DMS153 (cell line): ENCODE data around the gene TSPAN16.

Experiments
- DNase-seq: peaks from one replicate; lab custom pipeline; 2025; lab: John Stamatoyannopoulos, UW

Gene TSPAN16

DNA sequence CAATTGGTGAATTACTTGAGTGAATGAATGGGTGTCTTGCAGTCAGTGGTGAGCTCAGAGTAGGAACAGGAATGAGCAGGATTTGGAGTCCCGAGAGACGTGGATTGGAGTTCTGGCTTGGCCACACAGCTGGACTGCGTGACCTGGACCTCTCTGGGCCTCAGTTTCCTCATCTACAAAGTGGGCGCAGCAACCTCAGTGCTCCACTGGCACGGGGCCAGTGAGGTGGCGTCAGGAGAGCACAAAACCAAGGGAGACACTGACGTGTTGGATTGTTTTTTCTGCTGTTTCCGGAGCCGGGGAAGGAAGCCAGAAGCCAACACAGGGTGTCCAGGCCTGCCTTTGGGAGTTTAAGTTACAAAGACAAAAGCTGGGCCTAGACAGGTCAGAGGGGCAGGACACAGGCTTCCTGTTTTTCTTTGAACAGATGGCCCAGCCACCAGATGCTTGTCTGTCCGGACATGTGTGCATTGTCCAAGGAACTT lies 27.1 kb upstream of the TSPAN16 start:
- no peak for DNase-seq

DNA sequence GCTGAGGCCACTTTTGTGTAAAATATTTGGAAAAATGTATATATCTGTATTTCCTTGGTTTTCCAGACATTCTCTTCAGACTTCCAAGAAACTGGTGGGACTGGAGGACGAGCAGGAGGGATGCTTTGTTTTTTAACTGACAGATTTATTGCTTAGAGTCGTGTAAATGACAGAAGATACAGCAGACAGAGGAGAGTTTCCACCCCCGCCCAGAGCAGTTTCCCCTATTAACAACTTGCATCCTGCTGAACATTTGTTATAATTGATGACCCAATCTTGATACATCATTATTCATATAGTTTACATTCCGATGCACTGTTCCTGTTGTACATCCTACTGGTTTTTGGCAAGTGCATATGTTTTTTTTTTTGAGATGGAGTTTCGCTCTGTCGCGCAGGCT lies 26.6 kb upstream of the TSPAN16 start:
- no peak for DNase-seq

DNA sequence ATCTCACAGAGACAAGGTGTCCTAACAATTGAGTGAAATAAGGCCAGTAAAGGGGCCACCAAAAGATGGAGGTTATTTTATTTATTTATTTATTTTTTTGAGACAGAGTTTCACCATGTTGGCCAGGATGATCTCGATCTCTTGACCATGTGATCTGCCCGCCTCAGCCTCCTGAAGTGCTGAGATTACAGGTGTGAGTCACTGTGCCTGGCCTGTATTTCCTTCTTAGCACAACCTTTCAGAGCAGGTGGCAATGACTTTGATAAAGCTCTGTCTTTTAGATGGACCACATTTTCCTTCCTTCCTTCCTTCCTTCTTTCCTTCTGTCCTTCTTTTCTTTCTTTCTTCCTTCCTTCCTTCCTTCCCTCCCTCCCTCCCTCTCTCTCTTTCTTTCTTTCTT lies 22.7 kb upstream of the TSPAN16 start:
- DNase-seq: no peak

DNA sequence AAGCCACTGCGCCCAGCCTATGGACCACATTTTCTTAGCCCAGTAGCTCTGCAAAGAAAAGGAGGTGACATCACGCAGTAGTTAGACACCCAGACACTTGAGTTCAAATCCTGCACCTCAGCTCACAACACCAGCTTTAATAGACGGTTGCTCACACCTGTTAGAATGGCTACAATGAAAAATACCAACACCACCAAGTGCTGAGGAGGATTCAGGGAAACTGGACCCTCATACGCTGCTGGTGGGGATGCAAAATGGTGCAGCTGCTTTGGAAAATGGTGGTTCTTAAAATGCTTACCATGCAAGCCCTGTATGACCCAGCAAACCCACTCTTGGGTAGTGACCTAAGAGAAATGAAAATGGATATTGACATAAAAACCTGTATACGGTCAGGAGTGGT lies 22.0 kb upstream of the TSPAN16 start:
- no peak for DNase-seq

DNA sequence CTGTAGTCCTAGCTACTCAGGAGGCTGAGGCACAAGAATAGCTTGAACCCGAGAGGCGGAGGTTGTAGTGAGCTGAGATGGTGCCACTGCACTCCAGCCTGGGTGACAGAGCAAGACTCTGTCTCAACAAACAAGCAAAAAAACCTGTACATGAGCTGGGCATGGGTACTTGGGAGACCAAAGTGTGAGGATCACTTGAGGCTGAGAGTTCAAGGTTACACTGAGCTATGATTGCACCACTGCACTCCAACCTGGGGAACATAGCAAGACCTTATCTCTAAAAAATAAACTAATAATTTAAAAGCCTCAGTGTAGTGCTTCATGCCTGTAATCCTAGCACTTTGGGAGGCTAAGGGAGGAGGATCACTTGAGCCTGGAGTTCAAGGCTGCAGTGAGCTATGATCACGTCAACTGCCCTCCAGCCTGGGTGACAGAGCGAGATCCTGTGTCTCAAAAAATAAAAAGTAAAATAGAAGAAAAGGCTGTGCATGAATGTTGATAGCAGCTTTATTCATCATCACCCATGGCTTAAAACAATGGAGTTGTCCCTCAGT lies 21.4 kb upstream of the TSPAN16 start:
- DNase-seq: no peak

DNA sequence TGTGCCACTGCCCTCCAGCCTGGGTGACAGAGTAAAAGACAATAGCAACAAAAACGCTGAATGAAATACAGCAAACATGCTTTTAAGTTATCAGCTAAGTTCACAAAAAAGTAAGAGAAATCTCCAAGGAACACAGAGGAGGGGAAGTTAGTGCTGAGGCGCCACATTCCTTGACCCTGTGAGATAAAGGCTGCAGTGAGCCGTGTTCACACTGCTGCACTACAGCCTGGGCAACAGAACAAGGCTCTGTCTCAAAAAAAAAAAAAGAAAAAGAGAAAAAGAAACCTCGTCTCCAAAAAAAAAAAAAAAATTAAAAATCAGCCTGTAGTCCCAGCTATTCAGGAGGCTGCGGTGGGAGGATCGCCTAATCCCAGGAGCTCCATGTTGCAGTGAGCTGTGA lies 17.3 kb upstream of the TSPAN16 start:
- DNase-seq: no peak

DNA sequence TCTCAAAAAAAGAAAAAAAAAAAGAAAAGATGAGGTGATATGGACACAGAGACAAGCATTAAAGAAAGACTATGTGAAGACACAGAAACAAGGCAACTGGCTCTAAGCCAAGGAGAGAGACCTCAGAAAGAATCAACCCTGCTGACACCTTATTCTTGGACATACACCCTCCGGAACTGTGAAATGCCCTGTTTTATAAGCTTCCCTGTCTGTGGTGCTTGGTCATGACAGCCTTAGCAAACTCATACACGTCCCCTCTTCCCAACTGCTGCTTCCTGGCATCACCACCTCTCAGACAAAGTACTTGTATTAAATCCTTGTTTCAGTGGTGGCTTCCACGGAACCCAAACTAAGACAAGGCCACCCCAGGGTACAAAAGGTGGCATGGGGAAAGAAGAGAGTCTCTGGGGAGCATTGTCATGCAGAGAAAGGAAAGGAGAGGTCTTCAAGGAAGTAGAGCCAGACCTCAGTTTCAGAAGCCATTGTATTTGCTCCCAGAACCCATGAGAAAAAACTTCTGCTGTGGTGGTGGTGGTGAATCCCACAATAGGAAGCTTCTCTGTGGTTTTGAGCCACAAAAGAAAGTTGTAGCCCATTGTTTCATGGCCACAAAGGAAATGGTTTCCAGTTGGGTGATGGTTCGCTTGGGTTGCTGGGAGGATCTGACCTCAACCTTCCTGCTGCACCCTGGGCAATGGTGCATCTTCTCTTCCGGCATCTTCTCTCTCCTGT lies 16.3 kb upstream of the TSPAN16 start:
- no peak for DNase-seq

DNA sequence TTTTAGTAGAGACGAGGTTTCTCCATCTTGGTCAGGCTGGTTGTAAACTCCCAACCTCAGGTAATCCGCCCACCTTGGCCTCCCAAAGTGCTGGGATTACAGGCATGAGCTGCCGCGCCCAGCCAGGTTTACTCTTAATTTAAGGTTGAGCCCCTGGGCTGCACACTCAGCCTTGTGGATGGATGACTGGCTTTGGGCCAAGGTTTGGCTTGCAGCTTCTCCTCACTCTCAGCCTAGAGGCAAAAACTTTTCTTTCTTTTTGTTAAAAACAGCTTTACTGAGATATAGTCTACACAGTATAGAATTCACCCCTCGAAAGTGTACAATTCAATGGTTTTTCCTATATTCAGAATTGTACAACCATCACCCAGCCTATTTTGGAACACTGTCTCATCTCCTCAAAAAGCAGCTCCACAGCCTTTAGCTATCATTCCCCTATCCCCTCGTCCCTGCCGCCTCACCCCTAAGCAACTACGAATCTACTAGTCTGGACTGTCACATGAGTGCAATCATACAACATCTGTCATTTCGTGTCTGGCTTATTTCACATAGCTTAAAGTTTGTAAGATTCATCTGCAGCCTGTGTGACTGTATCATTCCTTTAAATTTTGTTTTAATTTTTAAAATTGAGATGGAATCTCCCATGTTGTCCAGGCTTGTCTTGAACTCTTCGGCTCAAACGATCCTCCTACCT lies 14.5 kb upstream of the TSPAN16 start:
- no peak for DNase-seq

DNA sequence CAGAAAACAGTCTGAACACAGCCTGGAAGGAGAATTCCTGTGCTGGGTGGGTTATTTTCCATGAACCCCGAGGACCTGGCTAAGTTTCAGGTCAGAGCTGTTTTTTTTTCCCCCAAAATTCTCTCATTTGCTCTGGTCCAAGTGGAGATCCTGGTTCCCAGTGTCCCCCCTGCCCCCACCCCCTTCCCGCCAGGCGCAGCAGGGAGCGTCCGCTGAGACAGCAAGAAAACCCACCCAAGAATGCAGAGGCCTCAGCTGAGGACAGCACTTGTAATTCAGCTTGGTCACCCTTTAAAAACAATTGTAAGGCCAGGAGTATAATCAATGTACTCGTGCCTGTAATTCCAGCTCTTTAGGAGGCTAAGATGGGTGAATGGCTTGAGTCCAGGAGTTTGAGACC lies 11.4 kb upstream of the TSPAN16 start:
- no peak for DNase-seq

DNA sequence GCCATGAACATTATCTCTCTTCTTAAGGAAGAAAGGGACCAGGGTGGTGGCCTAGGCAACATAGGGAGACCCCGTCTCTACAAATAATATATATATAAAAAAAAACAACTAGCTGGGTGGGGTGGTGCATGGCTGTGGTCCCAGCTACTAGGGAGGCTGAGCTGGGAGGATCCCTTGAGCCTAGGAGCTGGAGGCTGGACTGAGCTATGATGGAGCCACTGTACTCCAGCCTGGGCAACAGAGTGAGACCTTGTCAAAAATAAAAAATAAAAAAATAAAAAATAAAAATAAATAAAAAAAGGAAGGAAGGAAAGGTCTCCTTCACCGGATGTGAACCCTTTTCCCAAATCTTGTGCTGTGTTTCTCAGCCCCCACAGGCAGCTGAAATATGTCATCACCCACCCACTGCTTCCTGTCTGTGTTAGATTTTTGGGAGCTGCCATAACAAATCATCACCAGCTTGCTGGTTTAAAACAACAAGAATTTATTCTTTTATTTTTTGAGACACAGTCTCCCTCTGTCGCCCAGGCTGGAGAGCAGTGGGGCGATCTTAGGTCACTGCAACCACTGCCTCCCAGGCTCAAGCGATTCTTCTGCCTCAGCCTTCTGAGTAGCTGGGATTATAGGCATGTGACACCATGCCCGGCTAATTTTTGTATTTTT lies 9.5 kb upstream of the TSPAN16 start:
- no peak for DNase-seq

DNA sequence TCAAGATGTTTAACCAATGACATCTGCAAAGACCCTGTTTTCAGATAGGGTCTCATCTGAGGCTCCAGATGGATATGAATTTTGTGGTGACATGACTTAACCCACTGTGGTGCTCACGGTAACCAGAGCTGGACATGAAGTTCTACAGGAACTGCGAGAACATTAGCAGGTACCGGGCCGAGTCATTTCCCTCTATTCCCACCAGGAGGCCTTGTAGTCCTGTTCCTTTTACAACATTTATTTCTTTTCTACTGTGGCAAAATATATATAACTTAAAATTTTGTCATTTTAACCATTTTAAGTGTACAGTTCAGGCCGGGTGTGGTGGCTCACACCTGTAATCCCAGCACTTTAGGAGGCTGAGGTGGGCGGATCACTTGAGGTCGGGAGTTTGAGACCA lies 7.6 kb upstream of the TSPAN16 start:
- DNase-seq: no peak

DNA sequence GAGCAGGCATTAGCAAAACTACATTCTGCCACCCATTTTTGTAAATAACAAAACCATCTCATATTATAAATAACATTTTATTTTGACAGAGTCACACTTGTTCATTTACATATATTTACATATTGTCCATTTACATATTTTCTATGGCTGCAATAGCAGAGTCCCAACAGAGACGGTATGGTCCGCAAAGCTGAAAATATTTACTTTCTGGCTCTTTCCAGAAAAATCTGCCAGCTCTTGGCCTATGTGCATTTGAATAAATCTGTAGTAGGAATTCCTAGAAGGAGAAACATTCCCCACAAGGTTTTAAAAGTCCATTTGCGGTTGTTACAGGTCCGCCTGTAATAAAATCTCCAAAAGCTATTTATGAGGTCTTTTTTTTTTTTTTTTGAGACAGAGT lies 5.7 kb upstream of the TSPAN16 start:
- no peak for DNase-seq

DNA sequence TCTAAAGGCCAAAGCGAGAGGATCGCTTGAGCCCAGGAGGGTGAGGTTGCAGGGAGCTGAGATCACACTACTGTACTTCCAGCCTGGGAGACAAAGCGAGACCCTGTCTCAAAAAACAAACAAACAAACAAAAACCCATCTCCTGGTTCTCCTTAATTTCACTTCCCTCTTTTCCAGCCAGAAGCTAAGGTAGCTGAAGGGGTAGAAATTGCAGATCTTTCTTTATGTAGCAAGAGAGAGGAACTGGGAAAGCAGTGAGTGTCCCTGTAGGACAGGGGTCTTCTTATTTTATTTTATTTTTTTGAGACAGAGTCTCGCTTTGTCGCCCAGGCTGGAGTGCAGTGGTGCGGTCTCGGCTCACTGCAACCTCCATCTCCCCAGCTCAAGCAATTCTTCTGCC lies 4.5 kb upstream of the TSPAN16 start:
- DNase-seq: no peak

DNA sequence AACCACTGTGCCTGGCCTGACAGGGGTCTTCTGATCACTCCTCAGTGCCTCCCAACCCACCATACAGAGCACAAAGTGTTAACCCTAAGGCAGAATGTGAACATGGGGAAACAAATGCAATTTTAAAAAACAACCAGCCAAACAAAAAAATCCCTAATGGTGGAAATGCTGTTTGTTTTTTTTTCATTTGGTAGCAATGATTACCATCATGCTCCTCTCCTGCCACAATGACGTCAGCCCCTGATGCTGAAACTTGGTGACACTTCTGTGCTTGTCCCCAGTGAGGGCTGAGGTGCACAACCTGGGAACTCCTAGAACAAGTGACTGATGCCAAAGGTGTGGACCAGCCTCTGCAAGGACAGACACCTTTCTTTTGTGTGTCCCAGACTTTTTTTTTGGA lies 4.0 kb upstream of the TSPAN16 start:
- no peak for DNase-seq

DNA sequence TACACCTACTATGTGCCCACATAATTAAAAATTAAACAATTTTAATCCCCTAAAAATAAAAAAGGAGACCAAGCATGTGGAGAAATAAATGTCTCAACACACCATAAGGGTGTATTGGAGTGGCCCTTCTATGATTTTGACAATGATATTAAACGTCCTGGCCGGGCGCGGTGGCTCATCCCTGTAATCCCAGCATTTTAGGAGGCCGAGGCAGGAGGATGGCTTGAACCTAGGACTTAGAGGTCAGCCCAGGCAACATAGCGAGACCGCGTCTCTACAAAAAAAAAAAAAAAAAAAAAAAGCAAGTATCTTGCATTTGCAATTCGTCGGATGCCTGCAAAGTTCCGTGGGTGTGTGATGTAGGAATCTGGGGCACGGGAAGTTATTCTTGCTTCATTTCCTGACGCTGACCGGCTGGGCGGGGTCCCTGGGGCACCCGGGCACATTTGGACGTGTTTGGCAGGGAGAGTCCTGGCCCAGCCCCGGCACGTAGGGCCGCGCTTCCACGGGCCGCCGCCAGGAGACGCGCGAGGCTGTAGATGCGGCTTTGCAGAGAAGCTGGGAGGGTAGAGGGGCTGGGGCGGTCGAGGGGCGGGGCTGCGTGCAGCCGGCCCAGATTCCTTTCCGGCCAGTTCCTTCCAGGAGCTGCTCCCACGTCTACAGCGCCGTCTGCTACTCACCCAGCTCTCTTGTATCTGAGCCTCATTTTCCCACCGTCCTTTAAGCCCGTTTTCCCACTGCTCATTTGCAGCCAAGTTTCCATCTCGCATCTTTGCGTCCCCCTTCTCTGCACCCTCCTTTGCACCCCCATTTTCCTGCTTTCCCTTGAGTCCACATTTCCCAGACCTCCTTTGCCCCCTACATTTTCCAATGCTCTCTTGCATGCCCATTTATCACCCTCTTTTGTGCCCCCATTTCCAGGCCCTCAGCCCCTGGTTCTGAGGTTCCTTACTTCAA lies 2.2 kb upstream of the TSPAN16 start:
- peak; percentile 85 for DNase-seq

DNA sequence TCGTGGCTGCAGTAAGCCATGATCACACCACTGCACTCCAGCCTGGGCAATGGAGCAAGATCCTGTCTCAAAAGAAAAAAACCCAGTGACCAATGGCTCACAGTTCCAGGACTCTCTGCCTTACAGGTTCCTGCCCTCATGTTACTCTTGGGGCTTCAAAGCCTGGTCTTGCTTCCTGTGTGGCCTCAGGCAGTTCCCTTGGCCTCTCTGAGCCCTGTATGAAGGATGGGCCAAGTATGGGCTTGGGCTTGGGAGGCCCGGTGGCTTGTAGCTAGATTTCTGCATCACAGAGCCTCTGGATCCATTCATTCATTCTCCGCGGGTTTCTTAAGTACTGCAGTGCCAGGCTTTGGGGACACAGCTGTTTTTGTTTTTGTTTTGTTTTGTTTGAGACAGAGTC lies 780 bp upstream of the TSPAN16 start:
- DNase-seq: no peak

DNA sequence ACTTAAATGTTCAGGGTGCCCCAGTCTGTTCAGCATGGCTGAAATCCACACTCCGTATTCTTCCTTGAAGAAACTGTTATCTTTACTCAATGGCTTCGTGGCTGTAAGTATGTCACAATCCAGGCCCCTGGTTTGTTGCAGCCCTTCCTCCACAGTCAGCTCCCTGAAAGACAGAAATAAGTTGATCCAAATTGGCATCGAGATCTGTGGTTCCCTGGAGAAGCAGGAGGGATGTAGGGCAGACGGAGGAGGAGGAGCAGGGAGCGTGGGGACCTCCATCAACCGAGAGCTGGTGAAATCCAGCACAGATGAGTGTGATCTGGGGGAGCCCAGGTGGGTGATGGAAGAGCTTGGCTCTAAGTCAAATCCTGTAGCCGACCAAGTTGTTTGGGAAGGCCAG lies 304 bp downstream of the TSPAN16 start:
- no peak for DNase-seq

DNA sequence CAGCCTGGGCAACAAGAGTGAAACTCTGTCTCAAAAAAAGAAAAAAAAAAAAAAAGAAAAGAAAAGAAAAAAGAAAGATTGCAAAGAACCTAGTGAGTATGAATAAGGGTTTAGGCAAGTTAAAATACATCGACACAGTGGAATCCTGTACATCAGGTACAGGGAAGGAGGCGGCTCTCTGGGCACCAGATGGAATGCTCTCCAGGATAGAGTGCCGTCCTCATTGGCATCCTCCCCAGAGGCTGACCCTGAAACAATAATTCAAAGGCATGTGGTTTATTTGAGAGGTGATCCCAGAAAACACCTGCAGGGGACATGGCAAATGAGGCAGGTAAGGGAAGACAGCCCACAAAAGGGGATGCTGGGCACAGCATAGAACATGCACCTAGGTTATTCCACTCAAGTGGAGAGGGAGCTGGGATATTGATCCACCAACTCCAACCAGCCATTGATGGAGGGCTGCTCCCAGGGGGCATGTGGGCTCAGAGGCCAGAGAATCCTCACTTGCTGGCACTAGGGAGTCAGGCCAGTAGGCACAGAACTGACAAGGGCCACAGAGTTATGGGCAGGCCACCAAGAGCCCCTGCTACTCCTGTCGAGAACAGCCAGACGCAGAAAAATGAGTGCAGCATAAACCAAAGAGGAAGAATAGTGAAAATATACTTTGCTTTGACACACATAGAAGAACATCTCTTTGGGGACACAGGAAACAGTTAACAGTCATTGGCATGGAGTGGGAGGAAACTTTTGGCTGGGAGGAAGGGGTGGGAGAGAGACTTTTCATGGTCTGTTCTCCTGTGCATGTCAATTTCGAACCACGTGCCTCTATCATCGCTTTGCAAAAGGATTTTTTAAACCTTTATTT lies 4.2 kb downstream of the TSPAN16 start:
- no peak for DNase-seq

DNA sequence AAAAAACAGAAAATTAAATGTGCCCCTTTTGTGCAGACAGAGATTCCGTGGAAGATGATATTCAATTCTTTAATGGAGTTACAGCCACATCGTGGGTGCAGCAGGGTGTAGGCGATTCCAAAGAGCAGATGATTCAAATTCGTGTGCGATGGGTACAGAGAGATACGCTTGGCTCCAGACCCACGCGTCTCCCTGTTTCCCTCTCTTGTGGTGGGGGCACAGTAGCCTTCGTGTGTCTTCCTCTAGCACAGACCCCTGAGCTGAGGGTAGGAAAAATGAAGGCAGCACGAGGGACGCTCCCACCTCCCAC lies 4.8 kb downstream of the TSPAN16 start:
- no peak for DNase-seq

DNA sequence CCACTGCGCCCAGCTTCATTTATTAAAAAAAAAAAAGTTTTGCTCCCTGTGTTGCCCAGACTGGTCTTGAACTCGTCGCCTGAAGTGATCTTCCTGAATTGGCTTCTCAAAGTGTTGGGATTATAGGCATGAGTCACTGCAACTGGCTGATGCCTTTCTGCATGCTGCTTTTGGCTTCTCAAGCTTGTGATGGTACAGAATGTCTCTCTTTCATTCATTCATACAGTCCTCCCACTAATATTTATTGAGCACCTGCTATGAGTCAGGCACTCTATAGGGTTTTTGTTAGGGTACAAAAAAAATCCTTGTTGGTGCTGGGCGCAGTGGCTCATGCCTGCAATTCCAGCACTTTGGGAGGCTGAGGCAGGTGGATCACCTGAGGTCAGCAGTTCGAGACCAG lies 9.0 kb downstream of the TSPAN16 start:
- no peak for DNase-seq

DNA sequence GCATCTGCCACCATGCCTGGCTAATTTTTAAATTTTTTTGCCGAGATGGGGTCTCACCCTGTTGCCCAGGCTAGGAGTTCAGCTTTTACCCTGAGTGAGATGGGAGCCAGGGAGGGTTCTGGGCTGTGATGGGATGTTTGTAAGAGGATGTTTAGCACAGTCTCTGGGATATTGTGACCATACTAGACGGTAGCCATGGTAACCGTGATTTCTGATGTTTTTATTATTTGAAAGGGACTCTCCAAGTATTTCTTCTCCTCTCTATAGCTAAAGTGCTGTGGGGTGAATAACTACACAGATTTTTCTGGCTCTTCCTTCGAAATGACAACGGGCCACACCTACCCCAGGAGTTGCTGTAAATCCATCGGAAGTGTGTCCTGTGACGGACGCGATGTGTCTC lies 10.4 kb downstream of the TSPAN16 start:
- DNase-seq: no peak
